K562 (cell line): ENCODE measurements around the gene CEP350. TPM values are rescaled to one million over a fixed set of nuclear protein-coding genes. Genes with fewer than 3 reads are reported as not detected.

Experiments
- ARID1B ChIP-seq: fragments of 450-650 bp; IDR thresholded peaks from 2 replicates; pipeline ENCODE4 v1.6.1; 2016; ENCODE audit warnings: antibody characterized with exemption, mild to moderate bottlenecking, inconsistent platforms
- CREM ChIP-seq: IDR thresholded peaks from 2 replicates; pipeline ENCODE4 v1.6.1; 2014; ENCODE audit warnings: antibody characterized with exemption, low read depth
- ETV6 ChIP-seq, 3 experiments: fragments of 150-350 bp in 1 of 3; sonication (generic) in 1 of 3; formaldehyde crosslinking in 1 of 3; IDR thresholded peaks; 2 replicates each; pipeline versions ENCODE4 v1.6.1 to v1.8.0; 2014 to 2022; ENCODE audit warnings: borderline replicate concordance in 2 of 3, low read depth in 2 of 3, antibody characterized with exemption in 1 of 3, low read length in 1 of 3, mild to moderate bottlenecking in 1 of 3, missing genetic modification reagents in 1 of 3
- JUNB ChIP-seq: fragments of 450-650 bp; formaldehyde crosslinking; conservative IDR thresholded peaks from 2 replicates; pipeline ENCODE4 v1.4.0; 2020; ENCODE audit warnings: mild to moderate bottlenecking
- PBX2 ChIP-seq, 2 experiments: IDR thresholded peaks in 1 of 2; conservative IDR thresholded peaks in 1 of 2; 2 replicates each; pipeline ENCODE4 v1.6.1; 2016; ENCODE audit warnings: low read depth in 2 of 2, mild to moderate bottlenecking in 1 of 2, missing compliant biosample characterization in 1 of 2, missing genetic modification characterization in 1 of 2, moderate library complexity in 1 of 2
- RAD51 ChIP-seq: fragments of 450-650 bp; IDR thresholded peaks from 2 replicates; pipeline ENCODE4 v1.7.1; 2016; ENCODE audit warnings: low read depth, mild to moderate bottlenecking, borderline replicate concordance
- SIN3B ChIP-seq: fragments of 450-650 bp; IDR thresholded peaks from 2 replicates; pipeline ENCODE4 v1.6.1; 2017; ENCODE audit warnings: low read depth, mild to moderate bottlenecking, moderate library complexity
- TEAD1 ChIP-seq, 2 experiments: fragments of 450-650 bp in 1 of 2; sonication (generic) in 1 of 2; formaldehyde crosslinking; IDR thresholded peaks; 2 replicates each; pipeline versions ENCODE4 v1.4.0 to v1.8.0; 2020 to 2022; ENCODE audit warnings: mild to moderate bottlenecking in 2 of 2, missing genetic modification reagents in 1 of 2
- ZEB2 ChIP-seq: fragments of 450-650 bp; IDR thresholded peaks from 2 replicates; pipeline ENCODE4 v1.6.1; 2016
- ZFP30 ChIP-seq: fragments of 250-450 bp; sonication (Bioruptor Pico); IDR thresholded peaks from 2 replicates; pipeline ENCODE4 v1.8.0; 2022; ENCODE audit warnings: moderate library complexity, mild to moderate bottlenecking, inconsistent platforms, borderline replicate concordance
- ZKSCAN8 ChIP-seq: fragments of 200-800 bp; sonication (Bioruptor generic); IDR thresholded peaks from 2 replicates; pipeline ENCODE4 v1.6.1; 2016; ENCODE audit warnings: missing genetic modification characterization, missing compliant biosample characterization
- polyA plus RNA-seq, 8 experiments: library from polyadenylated mRNA; depleted of rRNA in 4 of 8; stranded (reverse) in 5 of 8; unstranded in 3 of 8; fragments of >200 nt; fragmentation: Nextera tagmentation in 2 of 8; fragmentation: Illumina TruSeq in 1 of 8; extraction: Ambion mirVana in 2 of 8; extraction: Trizol in 1 of 8; gene quantifications; 2 replicates each; pipeline versions ENCODE4 v1.2.1 to v1.2.3, GENCODE V29; 2011 to 2014; ENCODE audit warnings: inconsistent platforms in 1 of 8, missing spikeins in 1 of 8
- total RNA-seq, 7 experiments: library from RNA; depleted of rRNA in 6 of 7; stranded (reverse); fragments of >200 nt in 6 of 7; fragmentation: Illumina TruSeq in 2 of 7; extraction: Trizol in 2 of 7; gene quantifications; 2 replicates each; pipeline versions ENCODE4 v1.2.1 to v1.2.3, GENCODE V29; 2011 to 2021; ENCODE audit warnings: low replicate concordance in 1 of 7
- TF ChIP-seq, protein P1 (sequence below): fragments of 450-650 bp; IDR thresholded peaks from 2 replicates; pipeline ENCODE4 v1.6.1; 2016; ENCODE audit warnings: low read depth
- TF ChIP-seq, protein P2 (sequence below): fragments of 250-450 bp; sonication (Bioruptor Pico); IDR thresholded peaks from 2 replicates; pipeline ENCODE4 v1.9.0; 2021; ENCODE audit warnings: mild to moderate bottlenecking, inconsistent platforms

Gene CEP350
- total and polyA plus RNA-seq, 9 of the 15 experiments (the other 6 are each of a cell fraction or from before 2014, with no cell fraction given), result 8.3 to 64.3 (median 28.0) TPM

DNA sequence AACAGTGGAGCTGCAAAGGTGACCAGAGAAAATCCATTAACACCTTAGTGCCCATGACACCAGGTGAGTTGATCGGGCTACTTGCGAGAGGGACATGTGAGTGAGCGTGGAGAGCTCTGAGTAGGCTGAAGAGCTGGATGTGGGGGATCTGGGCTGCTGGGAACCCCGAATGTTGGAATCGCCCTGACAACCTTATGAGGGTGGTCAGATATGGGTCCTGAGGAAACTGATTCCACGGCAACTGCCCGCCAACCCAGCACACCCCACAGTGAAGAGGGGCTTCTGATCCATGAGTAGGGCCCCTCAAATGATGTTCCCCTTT lies 199.4 kb downstream of the CEP350 start (continued):
- TF ChIP-seq, protein P1, sequence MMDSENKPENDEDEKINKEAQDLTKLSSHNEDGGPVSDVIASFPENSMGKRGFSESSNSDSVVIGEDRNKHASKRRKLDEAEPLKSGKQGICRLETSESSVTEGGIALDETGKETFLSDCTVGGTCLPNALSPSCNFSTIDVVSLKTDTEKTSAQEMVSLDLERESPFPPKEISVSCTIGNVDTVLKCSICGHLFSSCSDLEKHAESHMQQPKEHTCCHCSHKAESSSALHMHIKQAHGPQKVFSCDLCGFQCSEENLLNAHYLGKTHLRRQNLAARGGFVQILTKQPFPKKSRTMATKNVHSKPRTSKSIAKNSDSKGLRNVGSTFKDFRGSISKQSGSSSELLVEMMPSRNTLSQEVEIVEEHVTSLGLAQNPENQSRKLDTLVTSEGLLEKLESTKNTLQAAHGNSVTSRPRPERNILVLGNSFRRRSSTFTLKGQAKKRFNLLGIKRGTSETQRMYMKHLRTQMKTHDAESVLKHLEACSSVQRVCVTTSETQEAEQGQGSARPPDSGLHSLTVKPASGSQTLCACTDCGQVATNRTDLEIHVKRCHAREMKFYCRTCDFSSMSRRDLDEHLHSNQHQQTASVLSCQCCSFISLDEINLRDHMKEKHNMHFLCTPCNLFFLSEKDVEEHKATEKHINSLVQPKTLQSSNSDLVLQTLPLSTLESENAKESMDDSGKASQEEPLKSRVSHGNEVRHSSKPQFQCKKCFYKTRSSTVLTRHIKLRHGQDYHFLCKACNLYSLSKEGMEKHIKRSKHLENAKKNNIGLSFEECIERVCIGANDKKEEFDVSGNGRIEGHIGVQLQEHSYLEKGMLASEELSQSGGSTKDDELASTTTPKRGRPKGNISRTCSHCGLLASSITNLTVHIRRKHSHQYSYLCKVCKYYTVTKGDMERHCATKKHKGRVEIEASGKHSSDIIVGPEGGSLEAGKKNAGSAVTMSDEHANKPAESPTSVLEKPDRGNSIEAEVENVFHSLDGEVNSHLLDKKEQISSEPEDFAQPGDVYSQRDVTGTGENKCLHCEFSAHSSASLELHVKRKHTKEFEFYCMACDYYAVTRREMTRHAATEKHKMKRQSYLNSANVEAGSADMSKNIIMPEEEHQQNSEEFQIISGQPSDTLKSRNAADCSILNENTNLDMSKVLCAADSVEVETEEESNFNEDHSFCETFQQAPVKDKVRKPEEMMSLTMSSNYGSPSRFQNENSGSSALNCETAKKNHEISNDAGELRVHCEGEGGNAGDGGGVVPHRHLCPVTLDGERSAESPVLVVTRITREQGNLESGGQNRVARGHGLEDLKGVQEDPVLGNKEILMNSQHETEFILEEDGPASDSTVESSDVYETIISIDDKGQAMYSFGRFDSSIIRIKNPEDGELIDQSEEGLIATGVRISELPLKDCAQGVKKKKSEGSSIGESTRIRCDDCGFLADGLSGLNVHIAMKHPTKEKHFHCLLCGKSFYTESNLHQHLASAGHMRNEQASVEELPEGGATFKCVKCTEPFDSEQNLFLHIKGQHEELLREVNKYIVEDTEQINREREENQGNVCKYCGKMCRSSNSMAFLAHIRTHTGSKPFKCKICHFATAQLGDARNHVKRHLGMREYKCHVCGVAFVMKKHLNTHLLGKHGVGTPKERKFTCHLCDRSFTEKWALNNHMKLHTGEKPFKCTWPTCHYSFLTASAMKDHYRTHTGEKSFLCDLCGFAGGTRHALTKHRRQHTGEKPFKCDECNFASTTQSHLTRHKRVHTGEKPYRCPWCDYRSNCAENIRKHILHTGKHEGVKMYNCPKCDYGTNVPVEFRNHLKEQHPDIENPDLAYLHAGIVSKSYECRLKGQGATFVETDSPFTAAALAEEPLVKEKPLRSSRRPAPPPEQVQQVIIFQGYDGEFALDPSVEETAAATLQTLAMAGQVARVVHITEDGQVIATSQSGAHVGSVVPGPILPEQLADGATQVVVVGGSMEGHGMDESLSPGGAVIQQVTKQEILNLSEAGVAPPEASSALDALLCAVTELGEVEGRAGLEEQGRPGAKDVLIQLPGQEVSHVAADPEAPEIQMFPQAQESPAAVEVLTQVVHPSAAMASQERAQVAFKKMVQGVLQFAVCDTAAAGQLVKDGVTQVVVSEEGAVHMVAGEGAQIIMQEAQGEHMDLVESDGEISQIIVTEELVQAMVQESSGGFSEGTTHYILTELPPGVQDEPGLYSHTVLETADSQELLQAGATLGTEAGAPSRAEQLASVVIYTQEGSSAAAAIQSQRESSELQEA, result no peak
- no peak for TF ChIP-seq RAD51
- 0 out of 2 replicates have a peak, but pooled peaks have one; percentile 10 for TF ChIP-seq ZEB2
- no peak for TF ChIP-seq JUNB (CRISPR knock-in tag)
- no peak for TF ChIP-seq ETV6 (IDR thresholded peaks at IDR 0.05; ENCODE audit: borderline replicate concordance in 1 of 2, low read depth in 2 of 2, low read length in 1 of 2)
- TF ChIP-seq ETV6 (CRISPR knock-in tag; IDR thresholded peaks at IDR 0.05; ENCODE audit: borderline replicate concordance), result no peak
- TF ChIP-seq PBX2 (CRISPR knock-in tag; IDR thresholded peaks at IDR 0.05; ENCODE audit: low read depth), result no peak
- TF ChIP-seq PBX2 (tag; conservative IDR thresholded peaks at IDR 0.05; ENCODE audit: low read depth), result no peak
- no peak for TF ChIP-seq ZKSCAN8 (CRISPR knock-in tag)
- TF ChIP-seq TEAD1 (CRISPR knock-in tag; IDR thresholded peaks at IDR 0.05), result 0 out of 4 replicates have a peak, but pooled peaks of 1 of the 2 experiments have one; percentile 24
- TF ChIP-seq ARID1B, result no peak
- TF ChIP-seq ZFP30 (CRISPR knock-in tag), result no peak
- TF ChIP-seq, protein P2, sequence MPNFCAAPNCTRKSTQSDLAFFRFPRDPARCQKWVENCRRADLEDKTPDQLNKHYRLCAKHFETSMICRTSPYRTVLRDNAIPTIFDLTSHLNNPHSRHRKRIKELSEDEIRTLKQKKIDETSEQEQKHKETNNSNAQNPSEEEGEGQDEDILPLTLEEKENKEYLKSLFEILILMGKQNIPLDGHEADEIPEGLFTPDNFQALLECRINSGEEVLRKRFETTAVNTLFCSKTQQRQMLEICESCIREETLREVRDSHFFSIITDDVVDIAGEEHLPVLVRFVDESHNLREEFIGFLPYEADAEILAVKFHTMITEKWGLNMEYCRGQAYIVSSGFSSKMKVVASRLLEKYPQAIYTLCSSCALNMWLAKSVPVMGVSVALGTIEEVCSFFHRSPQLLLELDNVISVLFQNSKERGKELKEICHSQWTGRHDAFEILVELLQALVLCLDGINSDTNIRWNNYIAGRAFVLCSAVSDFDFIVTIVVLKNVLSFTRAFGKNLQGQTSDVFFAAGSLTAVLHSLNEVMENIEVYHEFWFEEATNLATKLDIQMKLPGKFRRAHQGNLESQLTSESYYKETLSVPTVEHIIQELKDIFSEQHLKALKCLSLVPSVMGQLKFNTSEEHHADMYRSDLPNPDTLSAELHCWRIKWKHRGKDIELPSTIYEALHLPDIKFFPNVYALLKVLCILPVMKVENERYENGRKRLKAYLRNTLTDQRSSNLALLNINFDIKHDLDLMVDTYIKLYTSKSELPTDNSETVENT (CRISPR knock-in tag), result no peak
- TF ChIP-seq SIN3B, result no peak
- no peak for TF ChIP-seq CREM
